ENCODE data around the gene CTBP2. TPM values are rescaled to one million over a fixed set of nuclear protein-coding genes. Genes with fewer than 3 reads are reported as not detected.
"Not testable (repeated sequence)": the region's sequence is repeated elsewhere in the genome, so short reads cannot be mapped to it uniquely, and the experiment has no call there.

Gene CTBP2
- total RNA-seq, 2 donors from 2014 or later, result 107 to 142 TPM

DNA sequence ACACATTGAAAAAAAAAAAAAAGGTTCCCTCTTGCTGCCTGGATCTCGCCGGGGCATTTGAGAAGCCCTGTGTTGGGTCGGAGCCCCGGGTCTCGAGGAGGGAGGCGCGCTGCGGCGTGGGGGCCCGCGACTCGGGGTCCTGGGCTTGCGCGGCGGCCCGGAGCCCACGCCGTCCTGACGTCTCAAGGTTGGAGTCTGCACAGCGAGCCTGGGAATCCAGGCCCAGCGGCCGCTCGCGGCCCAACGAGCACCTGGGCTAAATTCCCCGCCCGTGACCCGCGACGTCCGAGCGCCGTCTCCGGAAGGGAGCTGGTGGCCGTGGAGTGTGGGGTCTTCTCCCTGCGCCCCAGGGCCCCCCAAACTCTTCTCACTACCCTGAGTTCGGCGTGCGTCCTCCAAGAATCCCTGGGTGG is 1.4 kb upstream of the CTBP2 start:
- intact Hi-C loops (cut with DNase I, micrococcal nuclease), result no loop called here
- DNase-seq (peak in 1 of 2 donors; percentile 55), ATAC-seq (peak; percentile 18)

DNA sequence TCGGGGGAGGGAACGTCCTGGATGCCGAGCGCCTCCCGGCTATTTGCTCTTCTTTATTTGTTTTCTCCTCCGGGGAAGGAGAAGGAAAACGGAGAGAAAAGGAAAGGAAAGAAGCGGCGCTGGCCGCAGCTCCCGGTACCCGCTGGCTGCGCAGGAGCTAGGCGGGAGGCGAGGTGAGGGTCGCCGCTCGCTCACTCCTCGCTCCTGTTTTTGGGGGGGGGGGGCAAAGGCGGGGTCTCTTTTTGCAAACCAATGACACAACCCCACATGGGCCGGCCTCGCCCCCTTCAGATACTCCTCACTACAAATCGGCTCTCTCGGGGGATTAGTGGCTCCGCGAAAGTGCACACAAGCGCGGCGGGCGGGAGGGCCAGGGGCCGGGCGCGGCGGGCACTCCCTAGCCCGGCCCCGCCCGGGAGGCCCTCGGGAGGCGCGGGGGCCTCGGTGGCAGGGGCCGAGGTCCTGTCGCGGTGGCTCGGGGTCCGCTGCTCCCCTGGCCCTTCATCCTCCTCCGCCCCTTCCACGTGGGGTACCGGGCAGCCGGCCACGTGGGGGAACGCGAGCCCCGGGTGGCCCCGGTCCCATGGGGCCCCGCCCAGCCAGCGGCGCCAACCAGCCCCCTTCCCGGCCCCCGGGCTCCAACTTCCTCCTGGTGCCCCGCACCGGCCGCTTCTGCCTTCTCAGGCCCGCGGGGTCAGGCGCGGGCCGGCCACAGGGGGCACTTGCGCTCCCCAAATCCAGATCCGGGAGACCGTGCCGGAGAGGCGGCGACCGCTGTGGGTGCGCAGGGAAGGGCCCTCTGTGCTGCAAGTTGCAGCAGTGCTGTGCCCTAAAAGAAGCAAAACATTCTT is 718 bp upstream of the CTBP2 start:
- intact Hi-C loops (cut with DNase I, micrococcal nuclease), result no loop called here
- ATAC-seq (peak; percentile 43), DNase-seq (peak; percentile 73 to 80)

DNA sequence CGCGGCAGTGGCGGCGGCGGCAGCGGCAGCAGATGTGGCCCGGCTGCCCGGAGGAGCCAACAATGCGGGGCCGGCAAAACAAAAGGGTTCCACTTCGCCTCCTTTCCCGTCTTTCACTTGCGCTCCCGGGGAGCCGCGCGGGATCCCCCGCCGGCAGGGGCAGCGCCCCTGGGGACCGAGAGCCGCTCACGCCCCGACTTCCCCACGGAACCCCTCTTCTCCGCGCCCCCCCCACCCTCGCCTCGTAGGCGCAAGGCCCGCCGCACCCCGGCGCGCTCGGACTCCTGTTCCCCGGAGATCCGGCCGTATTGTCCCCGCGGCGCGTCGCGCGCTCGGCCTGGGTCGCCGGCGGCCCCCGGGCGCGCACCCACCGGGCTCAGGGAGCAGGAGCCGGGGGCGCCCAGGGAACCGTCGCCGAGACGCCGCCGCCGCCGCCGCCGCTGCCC is 854 bp downstream of the CTBP2 start:
- ATAC-seq, result no peak
- intact Hi-C loops (cut with DNase I, micrococcal nuclease), result no loop called here
- DNase-seq, result peak in 1 of 2 donors; percentile 61

DNA sequence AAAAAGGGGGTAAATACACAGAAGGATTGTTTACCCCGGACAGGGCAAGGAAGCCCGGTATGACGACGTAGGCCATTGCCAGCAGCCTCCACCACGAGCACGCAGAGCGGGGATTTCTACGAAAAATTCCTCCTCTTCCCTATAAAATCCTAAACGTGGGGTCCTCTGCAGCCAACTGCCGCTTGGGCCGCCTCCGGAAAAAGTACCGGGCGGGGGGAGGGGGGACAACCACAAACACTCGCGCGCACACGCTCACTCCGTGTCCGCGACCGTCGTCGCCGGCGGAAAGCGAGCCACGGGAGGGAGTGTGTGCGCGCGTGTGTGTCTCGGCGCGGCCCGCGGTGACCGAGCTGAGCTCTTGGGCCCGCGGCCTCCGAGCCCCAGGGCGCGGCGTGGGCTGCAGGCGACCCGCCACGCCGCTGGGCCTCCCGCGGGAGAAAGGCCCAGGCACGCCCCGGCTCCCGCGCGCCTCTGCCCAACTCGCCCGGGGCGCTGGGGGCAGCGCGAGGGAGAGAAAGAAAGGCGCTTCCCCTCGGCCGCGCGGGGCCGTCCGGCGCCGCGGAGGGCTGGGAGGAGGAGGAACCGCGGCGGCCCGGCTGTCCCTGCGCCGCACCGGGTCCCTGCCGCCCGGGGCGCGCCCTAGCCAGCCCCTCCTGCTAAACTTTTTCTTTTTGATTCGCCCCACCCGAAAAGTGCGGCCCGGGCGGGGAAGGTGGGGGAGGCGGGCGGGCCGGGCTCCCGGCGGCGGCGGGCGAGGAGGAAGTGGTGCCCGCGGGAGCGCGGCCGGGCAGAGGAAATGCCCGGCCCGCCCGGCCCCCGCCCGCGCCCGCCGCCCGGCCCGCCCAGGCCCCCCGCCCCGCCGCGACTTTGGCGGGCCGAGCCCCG is 1.5 kb downstream of the CTBP2 start:
- ATAC-seq (peak; percentile 39), DNase-seq (peak in 1 of 2 donors; percentile 69)
- intact Hi-C loops (cut with DNase I, micrococcal nuclease), result no loop called here

DNA sequence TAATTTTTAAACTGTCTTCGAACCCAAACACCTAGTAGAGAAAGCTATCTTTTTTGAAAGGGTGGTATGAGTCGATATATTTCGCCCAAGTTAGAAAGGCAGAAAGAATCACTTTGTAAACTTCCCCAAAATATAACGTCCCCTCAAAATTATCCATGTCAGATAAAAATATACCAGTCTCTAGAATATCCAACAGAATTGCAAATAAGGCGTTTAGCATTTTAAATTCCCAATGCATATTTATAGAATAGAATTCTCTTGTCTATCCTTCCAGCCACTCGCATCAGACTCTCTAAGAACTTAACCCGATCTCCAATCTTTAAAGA is 2.1 kb downstream of the CTBP2 start:
- DNase-seq (no peak), ATAC-seq (no peak)
- intact Hi-C loops (cut with DNase I, micrococcal nuclease), result no loop called here

DNA sequence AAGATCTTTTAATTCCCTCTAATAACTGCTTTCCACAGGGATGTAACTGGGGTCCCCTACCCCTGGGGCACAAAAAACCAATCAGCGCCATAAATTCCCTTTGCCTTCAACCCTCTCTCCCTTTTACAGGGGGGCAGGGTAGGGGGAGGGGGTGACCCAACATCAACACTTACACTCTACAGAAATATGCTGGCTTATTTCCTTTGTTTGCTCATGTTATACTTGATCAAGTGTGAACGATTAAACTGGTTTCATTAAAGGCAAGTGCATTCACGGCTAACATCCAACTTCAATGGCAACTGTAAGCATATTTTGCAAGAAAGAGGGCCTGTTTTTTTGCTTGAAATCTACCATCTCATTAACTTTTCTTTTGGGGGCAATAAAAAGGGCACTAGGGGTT is 2.9 kb downstream of the CTBP2 start:
- intact Hi-C loops (cut with DNase I, micrococcal nuclease), result no loop called here
- ATAC-seq, result no peak
- no peak for DNase-seq

DNA sequence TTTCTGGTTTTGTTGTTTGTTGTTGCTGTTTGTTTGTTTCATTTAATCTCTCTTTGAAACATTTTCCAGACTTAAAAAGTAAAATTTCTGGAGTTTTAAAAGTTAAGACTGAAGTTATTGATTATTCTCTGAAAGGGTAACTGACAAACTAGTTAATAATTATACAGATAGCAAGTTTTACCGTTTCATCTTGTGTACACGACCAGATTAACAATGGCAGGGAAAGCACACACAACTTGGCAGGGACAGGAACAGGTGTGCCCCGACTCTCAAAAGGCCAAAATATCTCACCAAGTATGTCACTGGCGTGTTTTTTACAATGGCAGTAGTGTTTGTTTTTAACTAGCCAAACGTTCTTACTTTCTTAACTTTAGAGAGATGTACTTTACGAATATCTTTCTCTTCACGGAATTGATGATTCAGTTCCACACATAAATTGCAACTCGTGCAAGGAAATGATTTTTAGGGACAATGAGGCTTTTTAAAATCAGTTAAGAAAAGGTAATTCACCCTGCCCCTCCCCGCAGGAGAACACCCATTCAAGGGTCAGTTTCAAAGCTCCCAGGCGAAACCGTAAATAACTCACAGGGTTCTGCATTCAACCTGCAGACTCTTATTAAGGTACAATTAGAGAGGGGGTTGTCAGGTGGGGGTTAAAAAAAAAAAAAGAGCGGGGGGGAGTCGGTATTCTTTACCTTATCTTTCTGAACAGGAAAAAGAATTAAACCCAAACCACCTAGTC is 3.5 kb downstream of the CTBP2 start:
- intact Hi-C loops (cut with DNase I, micrococcal nuclease), result no loop called here
- ATAC-seq, result peak; percentile 14
- peak in 1 of 2 donors; percentile 68 for DNase-seq

DNA sequence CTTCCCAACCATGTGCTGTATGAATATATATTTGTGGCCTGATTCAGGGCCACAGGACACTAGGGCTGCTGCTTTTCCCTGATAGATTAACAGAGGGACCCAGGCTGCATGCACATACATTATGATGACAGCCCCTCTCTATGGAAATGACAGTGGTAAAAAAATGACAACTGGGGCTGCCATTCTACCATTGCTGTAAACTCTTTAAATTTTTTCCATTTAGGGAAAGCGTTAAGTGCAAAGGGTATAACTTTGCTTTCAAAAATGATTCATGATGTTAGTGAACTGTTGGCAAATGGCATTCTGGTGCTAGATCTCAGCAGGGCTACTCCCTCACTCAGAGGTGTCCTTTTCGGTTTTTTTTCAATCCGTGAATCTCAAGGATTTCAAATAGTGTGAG is 4.2 kb downstream of the CTBP2 start:
- no peak for ATAC-seq

DNA sequence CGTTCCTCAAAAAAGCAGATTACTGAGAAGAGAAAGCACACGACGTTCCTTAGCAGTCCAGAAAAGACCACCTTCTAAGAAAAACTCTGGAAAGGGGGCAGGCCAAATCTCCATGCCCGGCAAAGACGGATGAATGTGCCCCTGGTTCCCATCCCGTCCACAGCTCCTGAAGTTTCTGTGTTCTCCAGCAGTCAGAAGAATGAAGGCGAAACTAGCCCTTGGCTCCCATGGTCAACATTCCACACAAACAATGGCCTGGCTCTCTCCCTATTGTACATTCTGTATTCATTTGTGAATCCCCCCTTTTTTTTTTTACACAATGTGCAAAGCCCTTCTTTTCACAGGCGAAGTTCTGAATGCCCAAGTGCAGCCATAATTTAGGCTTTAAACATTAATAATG is 5.3 kb downstream of the CTBP2 start:
- DNase-seq (no peak), ATAC-seq (no peak)
- intact Hi-C loops (cut with DNase I, micrococcal nuclease), result no loop called here

More for the DNA sequence above, 4.2 kb downstream of the CTBP2 start:
- DNase-seq, result no peak
- intact Hi-C loops (cut with DNase I, micrococcal nuclease), result no loop called here

DNA sequence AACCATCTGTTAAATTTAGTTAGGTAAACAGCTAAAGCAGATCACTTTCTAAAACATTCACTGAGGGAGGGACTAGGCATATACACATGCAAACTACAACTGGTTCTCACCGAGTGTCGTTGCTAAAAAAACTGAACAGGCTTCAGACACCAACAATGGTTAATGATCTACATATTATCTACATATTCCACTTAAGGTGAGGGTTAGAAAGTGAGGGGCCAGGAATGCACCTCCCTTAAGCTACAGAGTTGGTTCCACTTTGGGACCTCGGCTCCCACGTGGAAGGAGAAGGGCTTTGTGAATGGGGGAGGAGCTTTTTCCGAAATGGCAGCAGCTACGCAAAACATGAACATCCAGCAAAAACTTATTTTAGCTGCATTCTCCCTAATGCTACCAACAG is 5.8 kb downstream of the CTBP2 start:
- no peak for ATAC-seq
- intact Hi-C loops (cut with DNase I, micrococcal nuclease), result no loop called here
- no peak for DNase-seq

DNA sequence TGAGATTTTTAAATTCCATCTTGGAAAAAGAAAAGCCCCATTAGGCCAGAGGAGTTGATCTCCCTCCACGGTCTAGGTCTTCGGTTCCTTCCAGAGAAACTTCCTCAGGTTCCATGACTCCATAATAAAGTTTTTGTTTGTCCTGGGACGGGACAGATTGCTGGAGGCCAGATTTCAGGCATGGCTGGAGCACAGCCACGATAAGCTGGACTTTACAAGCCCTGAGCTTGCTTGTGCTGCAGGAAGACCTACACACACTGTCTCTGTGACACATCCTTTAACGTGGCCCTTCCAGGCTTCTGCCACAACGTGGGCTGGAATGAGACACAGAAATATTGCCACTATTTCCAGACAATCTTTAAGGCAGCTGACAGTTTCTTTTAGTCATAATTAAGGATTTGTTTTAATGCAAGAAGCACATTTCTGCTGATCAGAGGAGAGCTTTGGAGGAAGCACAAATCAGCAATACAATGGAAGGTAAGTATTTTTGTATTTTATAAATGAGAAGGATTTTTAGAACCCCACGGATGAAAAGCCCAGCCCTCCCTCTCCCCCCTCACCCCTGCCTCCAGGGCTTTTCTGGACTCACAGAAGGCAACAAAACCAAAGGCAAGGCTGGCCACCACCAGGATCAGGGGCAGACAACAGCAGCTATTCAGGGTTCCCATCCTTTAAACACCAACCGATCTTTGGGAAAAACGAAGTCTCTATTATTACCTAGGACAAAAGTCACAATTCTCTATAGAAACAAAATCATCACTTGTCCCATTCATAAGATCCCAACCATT is 6.5 kb downstream of the CTBP2 start:
- DNase-seq (peak in 1 of 2 donors; percentile 62), ATAC-seq (peak; percentile 21)
- intact Hi-C loops (cut with DNase I, micrococcal nuclease), result no loop called here

DNA sequence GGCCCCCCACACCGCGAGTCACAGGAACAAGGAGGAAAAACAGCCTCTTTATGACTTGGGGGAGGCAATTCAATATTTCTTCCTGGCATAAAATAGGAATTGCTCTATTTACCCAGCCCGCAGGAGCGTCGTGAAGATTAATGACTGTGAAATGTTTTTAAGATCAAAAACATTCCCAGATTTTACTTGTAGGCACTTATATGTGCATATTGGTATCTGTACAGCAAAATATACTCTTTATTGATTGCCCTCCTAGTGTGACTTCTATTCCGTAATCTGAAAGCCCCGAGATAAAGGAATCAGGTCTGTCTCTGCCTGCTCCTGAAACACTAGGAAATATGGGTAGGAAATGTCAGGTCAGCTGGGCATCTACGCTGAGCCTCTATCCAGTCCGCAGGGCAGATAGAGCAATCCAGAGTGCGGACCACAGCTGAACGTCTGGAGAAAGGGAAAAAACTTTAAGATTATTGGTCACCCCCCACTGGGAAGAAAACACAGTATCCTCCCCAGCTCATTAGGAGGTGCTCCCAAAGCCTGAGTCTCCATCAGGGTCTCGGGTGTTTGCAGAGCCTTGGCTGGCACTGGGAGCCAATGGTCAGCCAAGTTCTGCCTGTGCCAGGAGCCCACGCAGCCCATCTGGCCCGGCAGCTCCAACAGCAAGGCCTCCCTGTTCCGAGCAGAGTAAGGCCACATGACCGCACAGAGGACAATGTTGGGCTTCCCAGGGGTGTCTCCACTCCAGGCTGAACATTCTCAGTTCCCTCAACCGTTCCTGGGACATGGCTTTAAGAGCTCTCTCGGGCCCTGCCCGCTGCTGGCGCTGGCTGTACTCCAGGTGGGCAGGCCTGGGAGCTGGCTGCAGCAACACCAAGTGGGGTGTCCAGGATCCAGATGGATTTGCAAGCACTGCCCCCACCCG is 7.7 kb downstream of the CTBP2 start:
- peak; percentile 32 for ATAC-seq
- peak; percentile 74 to 80 for DNase-seq
- intact Hi-C loops (cut with DNase I, micrococcal nuclease), result no loop called here

DNA sequence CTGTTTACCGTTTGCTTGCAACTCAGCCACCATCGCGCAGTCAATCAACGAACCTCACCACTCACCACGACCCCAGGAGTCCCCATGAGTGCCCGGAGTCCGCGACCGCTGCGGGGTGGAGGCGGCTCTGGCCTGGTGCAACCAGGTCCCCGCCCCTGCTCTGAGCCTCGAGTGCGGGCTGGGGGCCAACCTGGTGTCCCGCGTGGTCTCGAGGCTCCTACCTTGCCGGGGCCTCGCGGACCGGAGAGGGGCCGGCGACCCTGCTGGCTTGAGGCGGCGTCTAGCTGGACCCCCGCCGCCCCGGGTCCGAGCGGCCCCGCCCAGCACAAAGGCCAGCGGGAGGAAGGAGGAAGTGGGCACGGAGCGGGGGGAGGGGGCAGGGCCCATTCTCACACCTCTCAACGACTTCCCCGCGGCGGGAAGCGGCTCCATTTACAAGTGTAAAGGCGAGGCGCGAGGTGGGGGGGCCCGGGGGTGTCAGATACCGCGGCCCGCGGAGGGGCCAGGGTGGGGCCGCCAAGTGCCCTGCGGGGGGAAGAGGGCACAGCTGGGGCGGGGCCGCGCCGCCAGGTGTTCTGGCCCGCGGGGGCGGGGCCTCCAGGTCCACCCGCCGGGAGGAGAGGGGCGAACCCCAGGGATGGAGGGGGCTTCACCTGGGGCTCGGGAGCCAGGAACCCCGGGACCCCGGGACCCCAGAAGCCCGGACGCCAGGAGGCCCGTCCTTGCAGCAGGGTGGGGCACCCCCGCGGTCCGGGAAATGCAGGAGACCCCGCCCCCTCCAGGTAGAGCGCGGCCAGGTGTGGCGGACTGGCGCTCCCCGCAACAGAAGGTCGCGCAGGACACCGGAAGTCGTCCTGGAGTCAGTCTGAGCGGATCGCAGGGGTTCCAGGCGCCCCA is 8.6 kb downstream of the CTBP2 start:
- DNase-seq (peak; percentile 87 to 91), ATAC-seq (peak; percentile 63)
- intact Hi-C loops (cut with DNase I, micrococcal nuclease), result no loop called here

DNA sequence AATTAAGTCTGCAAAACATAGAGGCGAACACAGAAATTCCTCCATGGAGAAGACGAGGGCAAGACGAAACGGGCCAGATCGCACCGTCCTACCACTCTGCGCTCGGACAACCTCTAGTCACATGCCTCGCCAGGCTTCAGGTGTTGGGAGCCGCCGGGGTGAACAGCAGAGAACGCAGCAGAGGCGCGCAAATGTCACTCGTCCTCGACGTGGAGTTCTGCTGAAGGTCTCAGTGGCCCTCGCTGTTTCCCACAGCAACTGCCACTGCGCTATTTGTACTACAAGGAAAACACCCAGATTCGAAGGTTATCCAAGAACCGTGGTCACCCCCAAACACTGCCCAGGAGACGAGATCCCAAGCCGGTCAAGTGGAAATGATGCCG is 9.2 kb downstream of the CTBP2 start:
- intact Hi-C loops (cut with DNase I, micrococcal nuclease), result no loop called here
- no peak for DNase-seq

DNA sequence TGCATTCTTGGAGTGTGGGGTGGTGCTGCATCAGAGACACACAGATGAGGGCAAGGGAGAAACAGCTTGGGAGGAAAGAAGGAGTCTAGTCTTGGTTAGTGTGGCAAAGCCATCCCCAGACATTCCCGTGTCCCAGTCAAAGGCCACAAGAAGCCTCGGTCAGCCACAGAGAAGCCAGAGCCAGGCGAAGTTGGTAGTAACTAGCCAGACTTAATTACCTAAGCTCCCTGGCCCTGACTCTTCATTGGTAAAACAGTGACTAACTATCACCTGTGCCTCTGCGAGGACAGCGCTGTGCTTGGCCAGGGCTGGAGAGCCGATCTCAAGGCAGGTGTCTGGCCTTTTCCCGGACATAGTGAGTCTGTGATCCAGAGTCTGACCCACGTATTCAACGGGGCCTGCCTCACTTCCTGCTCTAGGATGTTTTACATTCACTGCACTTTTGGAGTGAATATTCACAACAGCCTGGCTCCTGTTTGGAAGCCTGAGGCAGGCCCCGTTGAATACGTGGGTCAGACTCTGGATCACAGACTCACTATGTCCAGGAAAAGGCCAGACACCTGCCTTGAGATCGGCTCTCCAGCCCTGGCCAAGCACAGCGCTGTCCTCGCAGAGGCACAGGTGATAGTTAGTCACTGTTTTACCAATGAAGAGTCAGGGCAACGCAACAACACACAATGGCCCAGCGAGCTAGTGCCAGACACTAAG is 9.8 kb downstream of the CTBP2 start:
- intact Hi-C loops (cut with DNase I, micrococcal nuclease); DNase-seq: not testable (repeated sequence)
- peak; percentile 2 for ATAC-seq

More for the DNA sequence above, 9.2 kb downstream of the CTBP2 start:
- no peak for ATAC-seq

DNA sequence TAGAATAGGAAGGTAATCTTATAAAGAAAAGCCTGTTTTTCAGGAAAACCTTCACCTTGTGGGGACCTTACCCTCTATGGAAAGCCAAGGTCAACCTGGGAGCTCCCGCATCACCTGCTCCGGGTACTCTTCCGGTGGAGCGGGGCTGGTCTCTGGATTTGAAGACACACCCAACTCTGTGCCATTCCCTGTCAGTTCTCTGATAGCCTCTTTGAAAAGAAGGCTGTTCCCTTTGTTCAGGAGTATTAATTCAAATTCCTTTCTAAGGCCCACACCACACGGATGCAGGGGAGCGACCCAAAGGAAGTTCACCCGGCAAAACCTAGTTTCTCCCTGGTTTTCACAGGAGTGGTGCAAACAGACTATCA is 10.7 kb downstream of the CTBP2 start:
- DNase-seq, result no peak
- no peak for ATAC-seq
- intact Hi-C loops (cut with DNase I, micrococcal nuclease), result loop anchor here in 1 of 2 donors (10.0 kb wide), 1 partner anchor 85 kb away; no protein-coding TSS in a partner anchor

All from left colon (tissue), 2 donors.